Loucy (cell line): ENCODE data around the gene MDGA2.

Experiments used
- CTCF ChIP-seq: fragments of 200-600 bp; sonication (generic); conservative IDR thresholded peaks from 2 replicates; pipeline ENCODE4 v1.5.1; 2014; ENCODE audit warnings: mild to moderate bottlenecking, antibody characterized with exemption, low read length
- EZH2phosphoT487 ChIP-seq: fragments of 200-600 bp; IDR thresholded peaks from 2 replicates; pipeline ENCODE4 v1.6.1; 2018; ENCODE audit warnings: antibody characterized with exemption, mild to moderate bottlenecking, moderate library complexity, borderline replicate concordance

- TF ChIP-seq CTCF (no peak), EZH2phosphoT487 (no peak)
Observed at GRCh38 chr14:46885566-46885965, 789.8 kb downstream of the MDGA2 start.
